Endothelial cell of umbilical vein (primary cell): ENCODE results near the gene ATOSA. TPM values are rescaled to one million over a fixed set of nuclear protein-coding genes. Genes with fewer than 3 reads are reported as not detected.

Experiments
- BruUV-seq: library from RNA; stranded (reverse); fragments of 400-500 nt; replicated peaks from 2 replicates; lab custom pipeline; 2021; lab: Mats Ljungman, UMichigan
- CTCF ChIA-PET: fragments of 300-600, 350-600 bp; sonication (Branson Sonifier 250); formaldehyde crosslinking; loops from one replicate; lab custom pipeline; 2021; ENCODE audit warnings: antibody characterized with exemption, inconsistent platforms; lab: Charles Lee
- POLR2A ChIA-PET: fragments of 300-600, 350-600 bp; sonication (Branson Sonifier 250); formaldehyde crosslinking; loops from one replicate; lab custom pipeline; 2021; ENCODE audit warnings: antibody characterized with exemption, inconsistent platforms; lab: Charles Lee
- DNase-seq: peaks from one replicate; pipeline ENCODE4 v3.0.0-alpha.2; 2011; ENCODE audit warnings: low read depth, low spot score
- FAIRE-seq: peaks from 2 replicates; lab custom pipeline; 2011; peaks lifted over from hg19 to GRCh38; lab: Jason Lieb, UNC
- H2AFZ ChIP-seq: 2 replicates; pipeline ENCODE4 v1.6.0; 2012; ENCODE audit warnings: low read depth, low read length, control low read depth, inconsistent platforms
- H3K27ac ChIP-seq: 2 replicates; pipeline ENCODE4 v1.5.1; 2011; ENCODE audit warnings: low read depth, mild to moderate bottlenecking, control low read depth, low read length, moderate library complexity; ENCODE audit not compliant: insufficient read depth
- H3K27me3 ChIP-seq, 2 experiments: 2 replicates each; pipeline versions ENCODE4 v1.6.0 to v1.6.1; 2011; ENCODE audit warnings: low read length in 2 of 2, mixed read lengths in 1 of 2; ENCODE audit not compliant: control insufficient read depth in 2 of 2, insufficient read depth in 2 of 2
- H3K36me3 ChIP-seq, 2 experiments: 2 replicates in 1 of 2; 3 replicates in 1 of 2; pipeline ENCODE4 v1.5.1; 2011; ENCODE audit warnings: low read length in 2 of 2, mild to moderate bottlenecking in 1 of 2, moderate library complexity in 1 of 2; ENCODE audit not compliant: control insufficient read depth in 2 of 2, insufficient read depth in 2 of 2; ENCODE audit errors: extremely low read depth in 1 of 2
- H3K4me1 ChIP-seq: 3 replicates; pipeline ENCODE4 v1.5.1; 2011; ENCODE audit warnings: mild to moderate bottlenecking, low read length; ENCODE audit not compliant: control insufficient read depth, insufficient read depth; ENCODE audit errors: extremely low read depth
- H3K4me2 ChIP-seq: 2 replicates; pipeline ENCODE4 v1.6.1; 2011; ENCODE audit warnings: low read length, control low read depth, mixed read lengths; ENCODE audit not compliant: insufficient read depth
- H3K4me3 ChIP-seq, 3 experiments: fragments of 200-600 bp in 1 of 3; sonication (generic), shearing (Covaris generic) in 1 of 3; replicated peaks in 1 of 3; 2 replicates each; pipeline ENCODE4 v1.5.1; 2011 to 2016; ENCODE audit warnings: control low read depth in 3 of 3, low read length in 3 of 3, mild to moderate bottlenecking in 2 of 3, inconsistent platforms in 1 of 3, low read depth in 1 of 3, moderate library complexity in 1 of 3; ENCODE audit not compliant: insufficient read depth in 1 of 3
- H3K79me2 ChIP-seq: 2 replicates; pipeline ENCODE4 v1.6.0; 2012; ENCODE audit warnings: low read length, inconsistent platforms; ENCODE audit not compliant: control insufficient read depth, insufficient read depth
- H3K9ac ChIP-seq: replicated peaks from 2 replicates; pipeline ENCODE3; 2011; ENCODE audit warnings: low read length, control low read depth; ENCODE audit not compliant: insufficient read depth; ENCODE audit errors: extremely low read depth
- H3K9me1 ChIP-seq: replicated peaks from 3 replicates; pipeline ENCODE4 v1.6.0; 2011; ENCODE audit warnings: mild to moderate bottlenecking, low read length; ENCODE audit not compliant: control insufficient read depth, insufficient read depth; ENCODE audit errors: extremely low read depth
- H3K9me3 ChIP-seq: replicated peaks from 2 replicates; pipeline ENCODE4 v1.5.1; 2012; ENCODE audit warnings: low read length, inconsistent platforms; ENCODE audit not compliant: control insufficient read depth, insufficient read depth
- H4K20me1 ChIP-seq: replicated peaks from 2 replicates; pipeline ENCODE3; 2011; ENCODE audit warnings: mild to moderate bottlenecking, low read length; ENCODE audit not compliant: control insufficient read depth, insufficient read depth; ENCODE audit errors: extremely low read depth
- CTCF ChIP-seq, 2 donors: IDR thresholded peaks; 1 replicate in 1 of 2; 2 replicates in 1 of 2; pipeline ENCODE4 v1.5.1; 2011; ENCODE audit warnings: low read length in 2 of 2, mild to moderate bottlenecking in 2 of 2, moderate library complexity in 2 of 2, control low read depth in 1 of 2, inconsistent platforms in 1 of 2, low read depth in 1 of 2; ENCODE audit not compliant: insufficient read depth in 1 of 2; ENCODE audit errors: extremely low read depth in 1 of 2
- EZH2 ChIP-seq: IDR thresholded peaks from 2 replicates; pipeline ENCODE4 v1.6.1; 2012; ENCODE audit warnings: borderline replicate concordance, low read depth, mild to moderate bottlenecking, moderate library complexity, low read length, inconsistent platforms; ENCODE audit not compliant: severe bottlenecking
- FOS ChIP-seq: IDR thresholded peaks from 2 replicates; pipeline ENCODE4 v1.6.1; 2011; ENCODE audit warnings: mild to moderate bottlenecking, low read length, moderate library complexity, borderline replicate concordance; ENCODE audit not compliant: insufficient read depth
- GATA2 ChIP-seq: IDR thresholded peaks from 2 replicates; pipeline ENCODE4 v1.7.0; 2011; ENCODE audit warnings: low read depth, mild to moderate bottlenecking, moderate library complexity, mixed read lengths, low read length; ENCODE audit not compliant: insufficient read length, insufficient read depth
- JUN ChIP-seq: IDR thresholded peaks from 2 replicates; pipeline ENCODE4 v1.6.1; 2011; ENCODE audit warnings: borderline replicate concordance, low read depth; ENCODE audit not compliant: insufficient read length, insufficient read depth
- MAX ChIP-seq: IDR thresholded peaks from 2 replicates; pipeline ENCODE4 v1.6.1; 2011; ENCODE audit not compliant: insufficient read depth, insufficient read length
- MYC ChIP-seq: IDR thresholded peaks from one replicate; pipeline ENCODE4 v1.6.1; 2011; ENCODE audit warnings: mild to moderate bottlenecking, low read depth, low read length
- POLR2A ChIP-seq: IDR thresholded peaks from 2 replicates; pipeline ENCODE4 v1.6.1; 2012; ENCODE audit warnings: low read depth, mild to moderate bottlenecking, control low read depth, low read length
- POLR2AphosphoS5 ChIP-seq: IDR thresholded peaks from 2 replicates; pipeline ENCODE4 v1.6.1; 2012; ENCODE audit warnings: low read depth, mild to moderate bottlenecking, control low read depth, low read length, moderate library complexity; ENCODE audit not compliant: insufficient read depth
- dilution Hi-C: fragments of 300-500 bp; cut with MboI; formaldehyde crosslinking; loops from one replicate; pipeline ENCODE4 v1.15.0; 2019; ENCODE audit warnings: low sequenced_read_pairs; ENCODE audit not compliant: extremely low pct_ligation_motif_present
- intact Hi-C: fragments of 100-400 bp; cut with micrococcal nuclease; formaldehyde crosslinking; loops from one replicate; pipeline ENCODE4 v1.10.0; 2022
- polyA plus RNA-seq, 4 experiments: library from polyadenylated mRNA; depleted of rRNA in 3 of 4; stranded (reverse) in 3 of 4; unstranded in 1 of 4; fragments of >200 nt; gene quantifications; 2 replicates each; pipeline versions ENCODE4 v1.2.1 to v1.2.3, GENCODE V29; 2011 to 2012; ENCODE audit warnings: missing spikeins in 1 of 4
- total RNA-seq: library from RNA; stranded (reverse); gene quantifications from 2 replicates; pipeline ENCODE4 v1.2.3, GENCODE V29; 2021

Gene ATOSA
- total and polyA plus RNA-seq, 2 donors (not counting 3 experiments of a cell fraction or from before 2014, with no cell fraction given): 19.4 to 41.1 TPM

DNA sequence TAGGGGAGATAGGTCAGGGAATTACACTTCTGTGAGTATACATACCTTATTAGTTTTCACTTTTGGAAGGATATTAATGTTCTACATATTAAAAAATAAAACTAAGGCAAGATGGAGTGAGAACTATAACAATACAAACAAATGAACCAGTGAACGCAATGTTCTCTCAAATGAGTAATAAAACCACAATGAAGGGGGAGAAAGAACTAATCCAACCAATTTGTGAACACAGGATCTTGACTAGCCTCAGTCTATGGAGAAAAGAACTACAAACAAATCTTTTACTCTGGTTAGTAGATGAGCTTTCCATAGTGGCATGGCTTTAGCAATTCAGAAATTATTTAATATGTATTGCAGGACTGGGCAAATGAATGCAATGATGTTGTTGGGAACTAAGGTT is 26.9 kb upstream of the ATOSA start:
- FAIRE-seq: no peak
- Histone ChIP-seq H3K4me1 (no peaks in the 10 kb centered on the region), H4K20me1 (no peaks in the 10 kb centered on the region), H3K27me3 (peaks cover 9 to 14% of the 10 kb centered on the region in 2 experiments), H3K9me1 (no peaks in the 10 kb centered on the region), H3K4me2 (no peak overlapping the region), H2AFZ (no peak overlapping the region), H3K36me3 (no peaks in the 10 kb centered on the region), H3K9me3 (no peaks in the 10 kb centered on the region), H3K9ac (no peak overlapping the region), H3K79me2 (no peaks in the 10 kb centered on the region), H3K27ac (no peak overlapping the region), H3K4me3 (no peak overlapping the region)
- POLR2A ChIA-PET: no interaction called here
- no peak for DNase-seq
- CTCF ChIA-PET: interaction anchor here (1.0 kb wide), 1 partner anchor 30 kb away, joined by 3 read pairs; no protein-coding TSS in a partner anchor
- TF ChIP-seq GATA2 (no peak), MAX (no peak), JUN (no peak), EZH2 (no peak), POLR2A (no peak), CTCF (IDR thresholded peaks at IDR 0.05; ENCODE audit: extremely low read depth in 1 of 2, insufficient read depth in 1 of 2, low read depth in 1 of 2, low read length in 2 of 2) (no peak), FOS (no peak), MYC (no peak), POLR2AphosphoS5 (no peak)
- no TSS peak for BruUV-seq
- dilution Hi-C loops (no loop called here), intact Hi-C loops (no loop called here)
